ENCODE results near the gene LGR5.

DNA sequence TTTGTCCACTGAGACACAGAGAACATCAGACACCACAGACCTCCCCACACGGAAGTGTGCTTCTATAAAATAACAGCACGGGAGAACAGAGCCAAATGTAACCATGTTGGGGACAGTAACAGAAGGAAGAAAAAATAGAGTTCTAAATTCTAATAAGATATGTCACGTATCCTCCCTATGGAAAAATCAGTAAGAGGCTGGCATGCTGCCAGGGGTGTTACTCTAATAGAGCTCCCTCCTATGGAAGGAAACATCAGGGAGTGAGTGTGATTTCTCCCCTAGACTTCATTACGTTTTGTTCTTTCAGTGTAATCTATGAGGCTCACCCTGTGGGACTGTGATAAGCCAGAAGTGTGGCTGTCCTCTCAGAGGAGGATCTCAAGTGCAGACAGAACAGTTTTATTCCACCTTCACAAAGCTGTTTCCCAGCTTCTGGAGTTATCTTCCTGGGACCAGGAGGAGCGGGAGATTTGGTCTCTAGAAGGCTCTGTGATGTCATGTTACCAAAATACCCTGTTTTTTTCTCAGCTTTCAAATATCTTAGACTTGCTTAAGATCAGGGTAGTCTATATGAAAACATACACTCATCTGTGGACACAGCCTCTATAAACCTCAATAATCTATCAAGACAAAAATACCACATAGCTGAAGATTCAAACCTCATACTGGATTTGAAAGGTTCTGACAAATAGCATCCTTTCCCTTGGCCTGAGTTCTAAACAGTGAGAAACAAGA, 154.8 kb downstream of the LGR5 start:
- no peak for TF ChIP-seq ZBTB21 (CRISPR knock-in tag; IDR thresholded peaks at IDR 0.05; ENCODE audit: borderline replicate concordance)
- TF ChIP-seq CTCF (IDR thresholded peaks at IDR 0.05): no peak
- no peak for TF ChIP-seq CBFB (CRISPR knock-in tag; IDR thresholded peaks at IDR 0.05; ENCODE audit: low read depth)
- TF ChIP-seq, protein P1, sequence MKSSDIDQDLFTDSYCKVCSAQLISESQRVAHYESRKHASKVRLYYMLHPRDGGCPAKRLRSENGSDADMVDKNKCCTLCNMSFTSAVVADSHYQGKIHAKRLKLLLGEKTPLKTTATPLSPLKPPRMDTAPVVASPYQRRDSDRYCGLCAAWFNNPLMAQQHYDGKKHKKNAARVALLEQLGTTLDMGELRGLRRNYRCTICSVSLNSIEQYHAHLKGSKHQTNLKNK (CRISPR knock-in tag; IDR thresholded peaks at IDR 0.05): no peak
- TF ChIP-seq ATF3 (CRISPR knock-in tag; conservative IDR thresholded peaks at IDR 0.05): no peak
- TF ChIP-seq MAX (CRISPR knock-in tag; IDR thresholded peaks at IDR 0.05): no peak

Data from WTC11 (cell line).